Endothelial cell of umbilical vein (primary cell): ENCODE results near the gene SDHB.

Source experiments
- CTCF ChIP-seq, 2 donors: IDR thresholded peaks; 1 replicate in 1 of 2; 2 replicates in 1 of 2; pipeline ENCODE4 v1.5.1; 2011; ENCODE audit warnings: low read length in 2 of 2, mild to moderate bottlenecking in 2 of 2, moderate library complexity in 2 of 2, control low read depth in 1 of 2, inconsistent platforms in 1 of 2, low read depth in 1 of 2; ENCODE audit not compliant: insufficient read depth in 1 of 2; ENCODE audit errors: extremely low read depth in 1 of 2
- POLR2A ChIP-seq: IDR thresholded peaks from 2 replicates; pipeline ENCODE4 v1.6.1; 2012; ENCODE audit warnings: low read depth, mild to moderate bottlenecking, control low read depth, low read length

- TF ChIP-seq CTCF (IDR thresholded peaks at IDR 0.05; ENCODE audit: extremely low read depth in 1 of 2, insufficient read depth in 1 of 2, low read depth in 1 of 2, low read length in 2 of 2) (no peak), POLR2A (no peak)
These were observed 40.1 kb downstream of the SDHB start for GRCh38 chr1:17013491-17014320.
